ENCODE measurements around the gene ADISSP. TPM values are rescaled to one million over a fixed set of nuclear protein-coding genes. Genes with fewer than 3 reads are reported as not detected.

Gene ADISSP
- total RNA-seq, 1 donor from 2014 or later, result 43.2 TPM

GRCh38 chr20:3785240-3786125 lies 17.9 kb upstream of the ADISSP start:
- H3K9me3 ChIP-seq (ENCODE audit: insufficient read depth, low read depth, low read length), result no peaks in the 10 kb centered on the region
- H2AFZ ChIP-seq (ENCODE audit: low read depth, low read length), result peak overlapping the region; percentile 63
- no peaks in the 10 kb centered on the region for H3K36me3 ChIP-seq (ENCODE audit: insufficient read depth, low read length)
- H3K4me3 Mint-ChIP-seq (ENCODE audit: unreplicated experiment), result no peak overlapping the region
- H3K4me2 ChIP-seq (ENCODE audit: low read length), result peak overlapping the region; percentile 97
- H3K27me3 ChIP-seq (ENCODE audit: insufficient read depth, low read length), result no peaks in the 10 kb centered on the region
- H3K27ac Mint-ChIP-seq (ENCODE audit: unreplicated experiment), result no peak overlapping the region
- H3K79me2 ChIP-seq (ENCODE audit: insufficient read depth, low read length), result peaks cover 35% of the 10 kb centered on the region
- TF ChIP-seq, protein P1, sequence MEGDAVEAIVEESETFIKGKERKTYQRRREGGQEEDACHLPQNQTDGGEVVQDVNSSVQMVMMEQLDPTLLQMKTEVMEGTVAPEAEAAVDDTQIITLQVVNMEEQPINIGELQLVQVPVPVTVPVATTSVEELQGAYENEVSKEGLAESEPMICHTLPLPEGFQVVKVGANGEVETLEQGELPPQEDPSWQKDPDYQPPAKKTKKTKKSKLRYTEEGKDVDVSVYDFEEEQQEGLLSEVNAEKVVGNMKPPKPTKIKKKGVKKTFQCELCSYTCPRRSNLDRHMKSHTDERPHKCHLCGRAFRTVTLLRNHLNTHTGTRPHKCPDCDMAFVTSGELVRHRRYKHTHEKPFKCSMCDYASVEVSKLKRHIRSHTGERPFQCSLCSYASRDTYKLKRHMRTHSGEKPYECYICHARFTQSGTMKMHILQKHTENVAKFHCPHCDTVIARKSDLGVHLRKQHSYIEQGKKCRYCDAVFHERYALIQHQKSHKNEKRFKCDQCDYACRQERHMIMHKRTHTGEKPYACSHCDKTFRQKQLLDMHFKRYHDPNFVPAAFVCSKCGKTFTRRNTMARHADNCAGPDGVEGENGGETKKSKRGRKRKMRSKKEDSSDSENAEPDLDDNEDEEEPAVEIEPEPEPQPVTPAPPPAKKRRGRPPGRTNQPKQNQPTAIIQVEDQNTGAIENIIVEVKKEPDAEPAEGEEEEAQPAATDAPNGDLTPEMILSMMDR (IDR thresholded peaks at IDR 0.05; ENCODE audit: insufficient read depth, low read depth, low read length), result no peak
- TF ChIP-seq EZH2 (IDR thresholded peaks at IDR 0.05; ENCODE audit: insufficient read depth, low read length), result no peak
- peak overlapping the region; percentile 64 for H3K27ac ChIP-seq (ENCODE audit: low read depth, low read length)
- peak overlapping the region; percentile 85 for H3K9ac ChIP-seq (ENCODE audit: low read length)
- peaks cover 2% of the 10 kb centered on the region for H3K9me3 Mint-ChIP-seq (ENCODE audit: unreplicated experiment)
- peaks cover 6% of the 10 kb centered on the region for H3K4me1 Mint-ChIP-seq (ENCODE audit: low read depth, unreplicated experiment)
- peaks cover 48% of the 10 kb centered on the region for H4K20me1 ChIP-seq (ENCODE audit: insufficient read depth, low read length)
- peaks cover 2% of the 10 kb centered on the region for H3K36me3 Mint-ChIP-seq (ENCODE audit: low read depth, unreplicated experiment)
- FAIRE-seq, result no peak
- H3K4me1 ChIP-seq (ENCODE audit: insufficient read depth, low read length), result peaks cover 18% of the 10 kb centered on the region
- peak overlapping the region; percentile 70 for H3K4me3 ChIP-seq (ENCODE audit: insufficient read depth, low read depth, low read length)
- H3K27me3 Mint-ChIP-seq (ENCODE audit: low read depth, unreplicated experiment), result peaks cover 5% of the 10 kb centered on the region
- DNase-seq (ENCODE audit: low read depth), result no peak

- H3K4me1 Mint-ChIP-seq (ENCODE audit: low read depth, unreplicated experiment), result peaks cover 9% of the 10 kb centered on the region
- Histone ChIP-seq H3K4me1 (ENCODE audit: insufficient read depth, low read length) (peaks cover 18% of the 10 kb centered on the region), H3K9me3 (ENCODE audit: insufficient read depth, low read depth, low read length) (no peaks in the 10 kb centered on the region), H3K36me3 (ENCODE audit: insufficient read depth, low read length) (no peaks in the 10 kb centered on the region), H3K9ac (ENCODE audit: low read length) (peak overlapping the region; percentile 85), H3K4me3 (ENCODE audit: insufficient read depth, low read depth, low read length) (peak overlapping the region; percentile 70), H3K27me3 (ENCODE audit: insufficient read depth, low read length) (no peaks in the 10 kb centered on the region), H2AFZ (ENCODE audit: low read depth, low read length) (no peak overlapping the region), H3K27ac (ENCODE audit: low read depth, low read length) (no peak overlapping the region), H4K20me1 (ENCODE audit: insufficient read depth, low read length) (peaks cover 48% of the 10 kb centered on the region), H3K79me2 (ENCODE audit: insufficient read depth, low read length) (peaks cover 35% of the 10 kb centered on the region), H3K4me2 (ENCODE audit: low read length) (peak overlapping the region; percentile 97)
- DNase-seq (ENCODE audit: low read depth) (no peak), FAIRE-seq (no peak)
- no peak overlapping the region for H3K27ac Mint-ChIP-seq (ENCODE audit: unreplicated experiment)
- H3K9me3 Mint-ChIP-seq (ENCODE audit: unreplicated experiment), result peaks cover 2% of the 10 kb centered on the region
- H3K27me3 Mint-ChIP-seq (ENCODE audit: low read depth, unreplicated experiment), result peaks cover 3% of the 10 kb centered on the region
- peak overlapping the region; percentile 69 for H3K4me3 Mint-ChIP-seq (ENCODE audit: unreplicated experiment)
- H3K36me3 Mint-ChIP-seq (ENCODE audit: low read depth, unreplicated experiment), result peaks cover 2% of the 10 kb centered on the region
- TF ChIP-seq, protein P1 (IDR thresholded peaks at IDR 0.05; ENCODE audit: insufficient read depth, low read depth, low read length), result no peak
- TF ChIP-seq EZH2 (IDR thresholded peaks at IDR 0.05; ENCODE audit: insufficient read depth, low read length), result no peak
These were observed 17.3 kb upstream of the ADISSP start for GRCh38 chr20:3784863-3785239.
